IMR-90 (cell line): ENCODE measurements around the gene DERL3.
A peak's percentile ranks its signal among the peaks of the same experiment; 100 is the strongest.

ENCODE experiments used
- BHLHE40 ChIP-seq: fragments of 150-350 bp; IDR thresholded peaks from 2 replicates; pipeline ENCODE4 v1.6.1; 2016; ENCODE audit warnings: mild to moderate bottlenecking, low read depth, low read length
- CEBPB ChIP-seq: IDR thresholded peaks from 2 replicates; pipeline ENCODE4 v1.6.1; 2012; ENCODE audit warnings: low read depth, low read length, improper control_type of control experiment
- CTCF ChIP-seq: conservative IDR thresholded peaks from 2 replicates; pipeline ENCODE4 v1.5.1; 2012; ENCODE audit warnings: mild to moderate bottlenecking, low read depth, low read length, improper control_type of control experiment
- ELK1 ChIP-seq: fragments of 150-350 bp; IDR thresholded peaks from 2 replicates; pipeline ENCODE4 v1.6.1; 2016; ENCODE audit warnings: low read depth, mild to moderate bottlenecking, low read length, moderate library complexity, borderline replicate concordance
- MAFK ChIP-seq: IDR thresholded peaks from 2 replicates; pipeline ENCODE4 v1.6.1; 2012; ENCODE audit warnings: low read depth, low read length, improper control_type of control experiment
- MAZ ChIP-seq: IDR thresholded peaks from 2 replicates; pipeline ENCODE4 v1.6.1; 2012; ENCODE audit warnings: low read depth, mild to moderate bottlenecking, low read length, improper control_type of control experiment, moderate library complexity, borderline replicate concordance
- MXI1 ChIP-seq: IDR thresholded peaks from 2 replicates; pipeline ENCODE4 v1.6.1; 2012; ENCODE audit warnings: low read depth, mild to moderate bottlenecking, low read length, moderate library complexity, borderline replicate concordance
- POLR2A ChIP-seq: IDR thresholded peaks from 2 replicates; pipeline ENCODE4 v1.6.1; 2012; ENCODE audit warnings: mild to moderate bottlenecking, low read depth, low read length
- RAD21 ChIP-seq: IDR thresholded peaks from 2 replicates; pipeline ENCODE4 v1.6.1; 2012; ENCODE audit warnings: low read length, improper control_type of control experiment
- RCOR1 ChIP-seq: IDR thresholded peaks from 2 replicates; pipeline ENCODE4 v1.6.1; 2012; ENCODE audit warnings: mild to moderate bottlenecking, low read length, improper control_type of control experiment; ENCODE audit not compliant: insufficient replicate concordance
- RFX5 ChIP-seq: IDR thresholded peaks from 2 replicates; pipeline ENCODE4 v1.8.0; 2012; ENCODE audit warnings: low read depth, mild to moderate bottlenecking, low read length, moderate library complexity
- SMC3 ChIP-seq: fragments of 150-350 bp; IDR thresholded peaks from 2 replicates; pipeline ENCODE4 v1.6.1; 2016; ENCODE audit warnings: low read depth, mild to moderate bottlenecking, antibody characterized with exemption, low read length, moderate library complexity
- USF2 ChIP-seq: fragments of 150-350 bp; IDR thresholded peaks from 2 replicates; pipeline ENCODE4 v1.6.1; 2017; ENCODE audit warnings: mild to moderate bottlenecking, antibody characterized with exemption, low read length, low read depth

GRCh38 chr22:23786752-23787599 is 51.8 kb downstream of the DERL3 start, which contains the start of gene SMARCB1:
- TF ChIP-seq CTCF = no peak
- no peak for TF ChIP-seq BHLHE40
- no peak for TF ChIP-seq RCOR1
- TF ChIP-seq RFX5 = no peak
- no peak for TF ChIP-seq RAD21
- no peak for TF ChIP-seq CEBPB
- peak; percentile 89 for TF ChIP-seq POLR2A
- no peak for TF ChIP-seq SMC3
- peak; percentile 32; the same call in 1 of the 2 replicates for TF ChIP-seq MAZ
- no peak for TF ChIP-seq ELK1
- TF ChIP-seq USF2 = no peak; the same call in 1 of the 2 replicates
- no peak for TF ChIP-seq MAFK
- peak; percentile 54; the same call in 1 of the 2 replicates for TF ChIP-seq MXI1
